Smooth muscle cell (in vitro differentiated cells): ENCODE data around the gene CDH4. TPM values are rescaled to one million over a fixed set of nuclear protein-coding genes. Genes with fewer than 3 reads are reported as not detected.

ENCODE experiments used
- DNase-seq: peaks from one replicate; lab custom pipeline; 2025; ENCODE audit not compliant: unreplicated experiment; lab: John Stamatoyannopoulos, UW
- H2AFZ ChIP-seq: fragments of 200-600 bp; sonication (generic); 2 replicates; pipeline ENCODE4 v1.6.0; 2016; ENCODE audit warnings: antibody characterized with exemption, low read depth, mild to moderate bottlenecking
- H3F3A ChIP-seq: fragments of 200-600 bp; sonication (generic); 2 replicates; pipeline ENCODE4 v1.6.0; 2017; ENCODE audit warnings: antibody characterized with exemption, low read depth
- H3K27ac ChIP-seq: fragments of 200-600 bp; sonication (generic); 2 replicates; pipeline ENCODE4 v1.5.1; 2016; ENCODE audit warnings: low read depth, mild to moderate bottlenecking
- H3K27me3 ChIP-seq: fragments of 200-600 bp; sonication (generic); 2 replicates; pipeline ENCODE4 v1.6.1; 2016; ENCODE audit warnings: low read depth, mild to moderate bottlenecking
- H3K36me3 ChIP-seq: fragments of 200-600 bp; sonication (generic); 2 replicates; pipeline ENCODE4 v1.5.1; 2016; ENCODE audit warnings: low read depth
- H3K4me1 ChIP-seq: fragments of 200-600 bp; sonication (generic); 2 replicates; pipeline ENCODE4 v1.5.1; 2016; ENCODE audit warnings: low read depth
- H3K4me2 ChIP-seq: fragments of 200-600 bp; sonication (generic); 2 replicates; pipeline ENCODE4 v1.6.0; 2016; ENCODE audit warnings: mild to moderate bottlenecking
- H3K4me3 ChIP-seq: fragments of 200-600 bp; sonication (generic); 2 replicates; pipeline ENCODE4 v1.5.1; 2016; ENCODE audit warnings: mild to moderate bottlenecking
- H3K79me2 ChIP-seq: fragments of 200-600 bp; sonication (generic); 2 replicates; pipeline ENCODE4 v1.6.0; 2016; ENCODE audit warnings: low read depth, mild to moderate bottlenecking
- H3K9ac ChIP-seq: fragments of 200-600 bp; sonication (generic); 2 replicates; pipeline ENCODE4 v1.6.0; 2016; ENCODE audit warnings: low read depth
- H3K9me3 ChIP-seq: fragments of 200-600 bp; sonication (generic); replicated peaks from 2 replicates; pipeline ENCODE4 v1.5.1; 2016; ENCODE audit warnings: low read depth
- H4K20me1 ChIP-seq: fragments of 200-600 bp; sonication (generic); 2 replicates; pipeline ENCODE4 v1.6.0; 2016; ENCODE audit warnings: low read depth
- CTCF ChIP-seq: fragments of 200-600 bp; sonication (generic); IDR thresholded peaks from 2 replicates; pipeline ENCODE4 v1.5.1; 2017; ENCODE audit warnings: borderline replicate concordance, mild to moderate bottlenecking, antibody characterized with exemption; ENCODE audit not compliant: insufficient read depth, poor library complexity, severe bottlenecking
- WGBS: methylation state at CpG from one replicate; pipeline ENCODE4 v1.1.7; 2016; ENCODE audit warnings: low lambda C conversion rate; 5-methylcytosine and 5-hydroxymethylcytosine counted together
- polyA plus RNA-seq: library from polyadenylated mRNA; unstranded; fragments of >200 nt; fragmentation: Nextera tagmentation; extraction: Ambion mirVana; gene quantifications from 2 replicates; pipeline ENCODE4 v1.2.1, GENCODE V29; 2016
- total RNA-seq: library from RNA; depleted of rRNA; stranded (reverse); fragments of >200 nt; gene quantifications from 2 replicates; pipeline ENCODE4 v1.2.3, GENCODE V29; 2014

CDH4 gene
- total and polyA plus RNA-seq, 2 experiments from 2014 or later = 0.03 to 0.04 TPM

GRCh38 chr20:61317966-61318530, 66.0 kb downstream of the CDH4 start:
- Histone ChIP-seq H3K9me3 (no peaks in the 10 kb centered on the region), H4K20me1 (no peaks in the 10 kb centered on the region), H3K79me2 (no peaks in the 10 kb centered on the region), H3K4me1 (no peaks in the 10 kb centered on the region), H3K9ac (no peak overlapping the region), H3K27me3 (peaks cover 19% of the 10 kb centered on the region), H3K4me3 (no peak overlapping the region), H2AFZ (no peak overlapping the region), H3K4me2 (no peak overlapping the region), H3F3A (no peaks in the 10 kb centered on the region), H3K36me3 (no peaks in the 10 kb centered on the region), H3K27ac (no peak overlapping the region)
- TF ChIP-seq CTCF = no peak
- no peak for DNase-seq
- 86% methylated on average over 12 of the region's 12 CpGs for WGBS

- 87% methylated on average over 20 of the region's 21 CpGs for WGBS
- no peak for TF ChIP-seq CTCF
Measured at GRCh38 chr20:61320691-61321425, 68.8 kb downstream of the CDH4 start.

GRCh38 chr20:61321481-61321880, 69.4 kb downstream of the CDH4 start:
- H3K79me2 ChIP-seq = no peaks in the 10 kb centered on the region

More at GRCh38 chr20:61320691-61321425, 68.8 kb downstream of the CDH4 start:
- Histone ChIP-seq H3K79me2 (no peaks in the 10 kb centered on the region), H3F3A (no peaks in the 10 kb centered on the region), H2AFZ (no peak overlapping the region), H3K4me1 (no peaks in the 10 kb centered on the region), H3K9ac (no peak overlapping the region), H3K4me2 (no peak overlapping the region), H3K36me3 (no peaks in the 10 kb centered on the region), H3K27ac (no peak overlapping the region), H3K4me3 (no peak overlapping the region), H3K27me3 (peaks cover 9% of the 10 kb centered on the region), H3K9me3 (no peaks in the 10 kb centered on the region), H4K20me1 (no peaks in the 10 kb centered on the region)
- DNase-seq = no peak

More at GRCh38 chr20:61321481-61321880, 69.4 kb downstream of the CDH4 start:
- Histone ChIP-seq H2AFZ (no peak overlapping the region), H3K9ac (no peak overlapping the region), H4K20me1 (no peaks in the 10 kb centered on the region), H3K9me3 (no peaks in the 10 kb centered on the region), H3K27ac (no peak overlapping the region), H3K4me2 (no peak overlapping the region), H3F3A (no peaks in the 10 kb centered on the region), H3K36me3 (no peaks in the 10 kb centered on the region), H3K4me3 (no peak overlapping the region), H3K4me1 (no peaks in the 10 kb centered on the region), H3K27me3 (peaks cover 12% of the 10 kb centered on the region)
- WGBS = 96% methylated on average over 13 of the region's 13 CpGs
- TF ChIP-seq CTCF = no peak
- no peak for DNase-seq
